Measurements from ENCODE around the gene CCDC51. TPM values are rescaled to one million over a fixed set of nuclear protein-coding genes. Genes with fewer than 3 reads are reported as not detected.

Gene CCDC51
- total RNA-seq, 1 donor from 2014 or later: 11.5 TPM

DNA sequence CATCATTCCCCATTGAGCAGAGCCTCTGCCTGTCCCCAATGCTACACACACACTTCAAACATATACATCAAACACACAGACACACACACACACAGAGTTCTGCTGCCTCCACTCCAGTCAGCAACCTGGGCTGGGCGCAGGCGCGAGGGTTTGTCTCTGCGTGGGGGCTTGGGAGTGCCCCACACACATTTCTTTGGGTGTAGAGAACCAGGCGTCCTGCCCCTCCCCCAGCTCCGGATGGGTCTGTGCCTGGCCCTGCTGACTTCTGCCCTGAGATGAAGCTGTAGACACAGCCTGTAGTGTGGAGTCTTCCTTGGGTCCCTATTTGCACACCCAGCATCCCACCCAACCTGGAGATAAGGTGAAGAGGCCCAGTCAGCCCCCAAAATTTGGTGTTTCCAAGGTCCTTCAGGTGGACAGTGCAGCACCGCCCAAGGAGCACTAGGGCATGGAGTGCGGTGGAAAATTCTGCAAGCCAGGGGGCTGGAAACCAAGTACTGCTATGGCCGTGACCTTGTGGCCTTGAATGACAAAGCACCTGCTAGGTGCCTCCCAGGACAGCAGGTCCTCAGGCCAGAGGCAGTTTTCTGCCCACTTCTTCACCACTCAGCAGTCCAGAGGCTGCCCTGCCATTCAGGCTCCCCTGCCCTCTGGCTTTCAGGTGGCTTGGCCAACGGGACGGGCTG is 41.1 kb downstream of the CCDC51 start:
- intact Hi-C loops (cut with DNase I): no loop called here
- no peak for TF ChIP-seq POLR2AphosphoS5 (IDR thresholded peaks at IDR 0.05; ENCODE audit: insufficient read depth in 1 of 2, low read depth in 1 of 2)
- TF ChIP-seq, protein P1, sequence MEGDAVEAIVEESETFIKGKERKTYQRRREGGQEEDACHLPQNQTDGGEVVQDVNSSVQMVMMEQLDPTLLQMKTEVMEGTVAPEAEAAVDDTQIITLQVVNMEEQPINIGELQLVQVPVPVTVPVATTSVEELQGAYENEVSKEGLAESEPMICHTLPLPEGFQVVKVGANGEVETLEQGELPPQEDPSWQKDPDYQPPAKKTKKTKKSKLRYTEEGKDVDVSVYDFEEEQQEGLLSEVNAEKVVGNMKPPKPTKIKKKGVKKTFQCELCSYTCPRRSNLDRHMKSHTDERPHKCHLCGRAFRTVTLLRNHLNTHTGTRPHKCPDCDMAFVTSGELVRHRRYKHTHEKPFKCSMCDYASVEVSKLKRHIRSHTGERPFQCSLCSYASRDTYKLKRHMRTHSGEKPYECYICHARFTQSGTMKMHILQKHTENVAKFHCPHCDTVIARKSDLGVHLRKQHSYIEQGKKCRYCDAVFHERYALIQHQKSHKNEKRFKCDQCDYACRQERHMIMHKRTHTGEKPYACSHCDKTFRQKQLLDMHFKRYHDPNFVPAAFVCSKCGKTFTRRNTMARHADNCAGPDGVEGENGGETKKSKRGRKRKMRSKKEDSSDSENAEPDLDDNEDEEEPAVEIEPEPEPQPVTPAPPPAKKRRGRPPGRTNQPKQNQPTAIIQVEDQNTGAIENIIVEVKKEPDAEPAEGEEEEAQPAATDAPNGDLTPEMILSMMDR (IDR thresholded peaks at IDR 0.05): no peak
- H3K36me3 ChIP-seq: peaks cover 0 to 3% of the 10 kb centered on the region in 2 donors
- H3K27me3 ChIP-seq: no peaks in the 10 kb centered on the region
- no peaks in the 10 kb centered on the region for H3K9me3 ChIP-seq
- no peak overlapping the region for H3K27ac ChIP-seq
- peak in 1 of 2 donors; percentile 96 for DNase-seq (ENCODE audit: extremely low spot score in 2 of 2)
- peaks cover 12% of the 10 kb centered on the region for H3K4me1 ChIP-seq
- H3K4me3 ChIP-seq: no peak overlapping the region

DNA sequence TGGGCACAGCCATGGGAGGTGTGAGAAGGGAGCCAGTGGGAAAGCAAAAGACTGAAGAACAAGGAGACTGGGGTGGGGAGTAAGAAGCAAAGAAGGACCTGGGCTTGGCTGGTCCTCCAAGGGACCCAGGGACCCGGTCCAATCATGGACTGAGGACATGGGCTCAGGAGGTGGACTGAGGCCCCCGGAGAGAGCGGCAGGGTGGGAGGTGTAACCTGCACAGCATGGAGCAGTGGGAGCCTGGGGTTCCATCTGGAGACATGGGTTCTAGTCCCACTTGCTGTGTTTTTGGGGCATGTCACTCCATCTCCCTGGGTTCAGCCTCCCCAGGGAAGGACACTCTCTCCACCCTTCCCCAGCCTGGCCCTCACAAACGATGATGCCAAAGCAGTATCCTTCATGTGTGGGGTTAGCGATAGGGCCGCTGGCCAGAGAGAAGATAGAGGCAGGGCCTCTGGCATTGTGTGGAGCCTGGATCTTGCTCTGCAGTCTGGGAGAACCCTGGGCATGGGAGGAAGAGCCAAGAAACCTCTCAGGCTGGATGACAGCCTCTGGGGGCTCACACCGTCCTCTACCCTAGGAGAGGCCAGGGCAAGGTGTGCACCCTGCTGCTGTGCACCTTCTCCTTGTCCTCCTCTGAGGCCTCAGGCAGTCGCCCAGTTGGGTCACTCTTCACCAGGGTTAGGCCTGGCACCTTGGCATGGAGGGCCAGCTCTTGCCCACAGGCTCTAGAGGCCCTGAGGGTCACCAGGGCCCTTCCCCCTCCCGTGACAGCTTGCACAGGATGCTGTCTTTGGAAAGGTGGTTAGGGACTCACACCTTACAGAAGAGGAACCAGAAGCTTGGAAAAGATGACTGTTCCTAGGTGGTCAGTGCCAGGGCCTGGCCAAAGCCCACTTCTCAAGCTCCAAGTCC is 41.9 kb downstream of the CCDC51 start:
- no peaks in the 10 kb centered on the region for H3K36me3 ChIP-seq
- H3K27me3 ChIP-seq: no peaks in the 10 kb centered on the region
- no peak overlapping the region for H3K4me3 ChIP-seq
- no peaks in the 10 kb centered on the region for H3K9me3 ChIP-seq
- no peak overlapping the region for H3K27ac ChIP-seq
- H3K4me1 ChIP-seq: peaks cover 12% of the 10 kb centered on the region
- intact Hi-C loops (cut with DNase I): no loop called here
- no peak for DNase-seq (ENCODE audit: extremely low spot score in 2 of 2)
- TF ChIP-seq POLR2A (IDR thresholded peaks at IDR 0.05) (no peak), POLR2AphosphoS5 (IDR thresholded peaks at IDR 0.05; ENCODE audit: insufficient read depth in 1 of 2, low read depth in 1 of 2) (no peak)
- TF ChIP-seq, protein P1 (IDR thresholded peaks at IDR 0.05): no peak

DNA sequence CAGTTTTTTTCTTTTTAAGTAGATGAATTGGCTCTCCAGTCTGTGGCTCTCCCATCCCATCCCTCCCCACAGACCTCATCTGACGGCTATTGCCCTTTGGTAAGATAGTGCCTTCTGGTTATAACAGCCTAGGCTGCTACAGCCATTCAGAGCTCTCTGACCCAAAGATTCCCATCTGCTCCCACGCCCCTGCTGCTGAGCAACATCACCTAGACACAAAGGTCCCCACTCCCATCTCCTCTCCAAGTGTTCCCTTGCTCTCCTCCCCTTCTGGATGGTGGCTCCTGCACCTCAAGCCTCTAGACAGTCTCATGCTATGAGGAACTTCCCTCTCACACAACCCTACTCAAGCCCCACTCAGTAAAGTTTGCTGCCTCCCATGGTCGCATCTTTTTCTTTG is 44.2 kb downstream of the CCDC51 start:
- H3K27ac ChIP-seq: no peak overlapping the region
- intact Hi-C loops (cut with DNase I): no loop called here
- H3K4me1 ChIP-seq: no peaks in the 10 kb centered on the region
- H3K36me3 ChIP-seq: no peaks in the 10 kb centered on the region
- H3K4me3 ChIP-seq: no peak overlapping the region
- no peaks in the 10 kb centered on the region for H3K27me3 ChIP-seq
- TF ChIP-seq, protein P1 (IDR thresholded peaks at IDR 0.05): no peak
- TF ChIP-seq POLR2A (IDR thresholded peaks at IDR 0.05) (no peak), POLR2AphosphoS5 (IDR thresholded peaks at IDR 0.05; ENCODE audit: insufficient read depth in 1 of 2, low read depth in 1 of 2) (no peak)
- no peaks in the 10 kb centered on the region for H3K9me3 ChIP-seq
- no peak for DNase-seq (ENCODE audit: extremely low spot score in 2 of 2)

DNA sequence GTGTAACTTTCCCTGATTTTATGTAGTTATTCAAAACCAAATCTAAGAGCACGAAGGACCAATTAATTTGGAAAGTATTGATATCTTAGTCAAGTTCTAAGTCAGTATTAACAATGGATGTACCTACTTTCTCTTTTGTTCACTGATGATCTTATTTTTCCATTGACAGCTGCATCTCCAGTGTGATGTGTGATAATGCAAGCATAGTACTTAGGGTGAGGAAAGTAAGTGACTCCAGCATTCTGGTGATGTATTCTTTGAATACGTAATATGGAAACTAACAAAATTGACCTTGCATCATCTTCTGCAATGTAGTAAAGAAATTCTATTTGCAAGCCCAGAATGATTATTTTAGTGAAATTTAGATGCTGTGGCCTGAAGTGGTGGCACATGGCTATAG is 45.5 kb downstream of the CCDC51 start:
- no peaks in the 10 kb centered on the region for H3K27me3 ChIP-seq
- intact Hi-C loops (cut with DNase I): no loop called here
- no peaks in the 10 kb centered on the region for H3K9me3 ChIP-seq
- TF ChIP-seq POLR2AphosphoS5 (IDR thresholded peaks at IDR 0.05; ENCODE audit: insufficient read depth in 1 of 2, low read depth in 1 of 2): no peak
- TF ChIP-seq POLR2A (IDR thresholded peaks at IDR 0.05): no peak
- TF ChIP-seq, protein P1 (IDR thresholded peaks at IDR 0.05): no peak
- H3K27ac ChIP-seq: no peak overlapping the region
- no peaks in the 10 kb centered on the region for H3K36me3 ChIP-seq
- DNase-seq (ENCODE audit: extremely low spot score in 2 of 2): no peak
- no peaks in the 10 kb centered on the region for H3K4me1 ChIP-seq
- no peak overlapping the region for H3K4me3 ChIP-seq
